ENCODE data around the gene SCFD2.
"Not testable (repeated sequence)": the region's sequence is repeated elsewhere in the genome, so short reads cannot be mapped to it uniquely, and the experiment has no call there.

The SCFD2 gene

DNA sequence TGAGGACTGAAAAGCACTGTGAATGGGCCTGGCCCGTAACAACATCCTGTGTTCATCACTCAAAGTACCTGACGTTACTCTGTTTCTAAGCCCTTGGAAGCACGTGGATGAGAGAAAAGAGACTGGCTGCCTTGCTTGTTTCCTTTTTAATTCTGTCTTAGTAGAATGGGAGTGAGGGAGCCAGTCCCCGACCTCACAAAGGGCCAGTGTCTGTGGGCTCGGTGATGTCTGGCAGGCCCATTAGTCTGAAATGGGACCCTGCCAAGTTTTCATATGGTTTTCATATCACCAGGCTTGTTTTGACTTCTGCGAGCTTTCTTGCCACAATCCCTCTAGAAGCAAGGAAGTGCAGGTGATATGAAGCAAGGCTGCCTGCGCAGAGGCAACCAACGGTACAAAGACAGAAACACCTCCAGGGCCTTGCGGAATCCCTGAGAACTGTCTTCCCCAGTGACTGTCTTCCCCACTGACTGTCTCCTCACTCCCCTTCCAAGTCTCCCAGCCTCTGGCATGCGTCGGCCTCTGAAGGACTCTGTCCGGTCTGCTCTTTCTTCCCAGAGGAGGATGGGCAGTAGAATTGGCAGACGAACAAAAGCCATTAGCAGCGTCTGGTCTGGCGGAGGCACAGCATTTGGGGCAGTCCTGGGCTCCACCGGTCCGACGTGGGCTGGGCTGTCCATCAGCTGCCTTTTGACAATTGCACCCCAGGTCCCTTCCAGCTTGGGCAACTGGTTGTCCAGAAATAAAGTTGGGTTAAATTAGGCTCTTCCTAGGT is 524.0 kb downstream of the SCFD2 start:
- no peak for DNase-seq

DNA sequence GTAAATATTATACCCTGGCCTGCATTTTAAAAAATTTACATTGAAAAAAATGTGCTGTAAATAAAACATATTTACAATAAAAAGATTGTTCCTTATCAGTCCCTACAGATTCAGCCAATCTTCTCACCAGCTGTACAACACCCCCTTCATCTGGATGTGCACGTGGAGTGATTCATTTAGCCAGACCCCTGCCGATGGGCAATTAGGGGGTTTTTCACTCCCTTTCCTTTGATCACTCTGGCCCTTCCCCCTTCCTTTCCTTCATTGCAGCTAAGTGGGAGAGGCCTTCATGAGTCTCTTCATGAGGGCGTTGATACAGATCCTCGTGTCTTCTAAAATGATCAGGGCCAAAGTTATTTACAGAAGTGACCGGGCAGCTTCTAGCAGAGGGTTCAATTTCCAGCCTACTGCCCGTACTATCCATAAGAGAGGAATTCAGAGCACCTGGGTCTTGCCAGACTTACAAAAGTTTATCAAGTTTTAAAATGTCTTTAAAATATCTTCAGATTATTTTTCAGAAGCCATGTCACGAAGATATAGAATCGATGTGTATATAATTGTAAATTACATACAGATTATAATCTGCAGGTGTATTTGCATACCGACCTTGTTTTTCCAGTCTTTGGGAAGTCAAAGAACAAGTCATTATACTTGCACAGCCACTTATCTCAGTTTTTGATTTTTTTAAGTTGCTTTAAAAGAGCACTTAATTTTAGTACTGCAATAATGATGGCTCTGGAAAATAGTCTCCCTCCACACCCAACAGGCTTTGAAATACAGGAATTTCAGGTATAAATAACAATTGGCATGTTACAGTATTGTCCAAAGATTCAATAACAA is 525.1 kb downstream of the SCFD2 start:
- no peak for DNase-seq

DNA sequence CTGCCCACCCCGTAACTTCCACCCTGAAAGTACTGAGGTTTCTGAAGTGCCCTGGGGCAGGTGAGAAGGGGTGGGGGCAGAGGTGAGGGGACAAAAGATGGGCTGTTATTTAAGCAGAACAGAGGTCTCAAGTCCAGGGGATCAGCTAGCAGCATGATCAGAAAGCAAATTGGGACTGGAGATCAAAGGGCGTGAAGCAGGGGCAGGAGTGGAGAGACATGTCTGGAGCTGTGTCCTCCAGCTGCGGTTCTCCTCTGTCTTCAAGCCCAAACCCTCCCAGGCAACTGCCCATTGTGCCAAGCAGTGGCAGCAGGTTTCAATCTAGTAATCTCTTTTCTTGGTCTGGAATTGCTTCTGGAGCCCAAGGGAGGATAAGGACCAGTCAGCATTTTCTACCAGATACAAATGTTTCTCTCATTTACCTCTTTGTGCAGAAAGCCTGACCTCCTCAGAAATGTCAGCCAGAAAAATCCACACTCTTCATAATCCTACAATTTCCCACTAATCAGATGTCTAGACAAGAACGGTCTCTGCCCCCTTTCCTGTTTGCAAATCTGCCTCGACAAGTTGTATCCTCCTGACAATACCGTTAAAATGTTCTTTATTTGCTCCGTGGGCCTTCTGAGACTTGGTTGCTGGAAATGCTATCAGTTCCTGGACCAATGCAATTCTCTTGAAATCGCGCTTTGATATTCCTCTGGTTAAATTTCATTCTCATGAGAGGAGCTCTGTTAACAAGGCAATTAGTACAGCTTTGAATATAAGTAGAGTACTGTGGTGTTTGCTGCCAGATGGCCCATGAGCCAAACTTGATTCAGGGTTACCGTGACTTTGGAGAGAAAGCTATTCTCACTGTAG is 526.9 kb downstream of the SCFD2 start:
- DNase-seq, result no peak

DNA sequence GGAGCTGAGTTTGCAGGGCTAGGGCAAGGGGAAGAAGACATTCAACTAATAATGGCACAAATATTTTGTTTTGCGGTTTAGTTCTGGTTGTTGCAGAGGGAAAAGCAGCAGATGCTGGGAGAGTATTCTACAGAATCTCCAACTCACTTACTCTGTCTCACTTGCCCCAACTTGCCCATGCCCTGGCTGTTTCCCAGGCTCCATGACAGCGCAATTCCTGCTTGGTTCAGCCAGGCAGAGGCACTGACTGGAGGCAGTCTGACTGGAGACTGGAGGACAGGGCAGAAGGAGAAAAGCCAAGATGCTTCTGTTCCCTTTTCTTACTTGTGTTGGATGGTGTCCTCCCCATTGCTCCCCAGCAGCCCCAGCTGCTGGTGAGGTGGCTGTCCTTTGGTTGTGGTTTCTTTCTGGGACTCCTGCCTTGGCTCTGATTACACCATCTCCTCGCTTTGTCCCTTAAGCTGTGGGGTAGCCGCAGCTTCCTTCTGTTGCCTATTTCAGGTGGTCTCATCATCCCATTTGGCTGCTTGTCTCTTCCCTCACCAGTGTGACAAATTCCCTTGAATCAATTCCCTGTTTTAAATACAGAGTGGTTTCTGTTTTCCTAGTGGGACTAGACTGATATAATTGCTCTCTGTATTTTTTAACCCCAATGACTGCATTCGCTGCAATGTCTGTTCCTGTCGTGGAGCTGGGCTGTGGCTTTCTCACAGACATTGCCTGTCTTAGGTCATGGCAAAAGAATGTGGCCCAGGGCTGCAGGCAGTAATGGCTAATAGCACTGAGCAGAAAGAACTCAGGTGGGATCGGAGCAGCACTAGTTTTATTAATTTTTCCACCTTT is 527.9 kb downstream of the SCFD2 start:
- peak; percentile 96 for DNase-seq

DNA sequence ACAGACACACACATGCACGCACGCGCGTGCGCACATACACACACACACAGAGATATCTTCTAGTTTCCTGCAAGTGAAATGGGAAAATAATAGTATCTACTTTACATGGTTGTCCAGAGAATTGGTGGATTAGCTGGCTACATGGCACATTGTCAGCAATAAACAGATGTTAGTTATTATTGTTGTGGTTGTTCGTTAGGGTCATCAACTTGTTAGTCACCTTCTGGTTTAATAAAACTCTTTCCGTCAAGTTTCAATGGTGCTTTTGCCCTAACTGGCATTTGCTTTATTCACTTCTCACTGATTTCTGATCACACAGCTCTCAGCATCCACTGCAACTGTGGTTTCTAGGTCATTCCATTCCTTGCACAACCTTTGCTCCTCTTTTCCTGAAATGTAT is 529.2 kb downstream of the SCFD2 start:
- no peak for DNase-seq

DNA sequence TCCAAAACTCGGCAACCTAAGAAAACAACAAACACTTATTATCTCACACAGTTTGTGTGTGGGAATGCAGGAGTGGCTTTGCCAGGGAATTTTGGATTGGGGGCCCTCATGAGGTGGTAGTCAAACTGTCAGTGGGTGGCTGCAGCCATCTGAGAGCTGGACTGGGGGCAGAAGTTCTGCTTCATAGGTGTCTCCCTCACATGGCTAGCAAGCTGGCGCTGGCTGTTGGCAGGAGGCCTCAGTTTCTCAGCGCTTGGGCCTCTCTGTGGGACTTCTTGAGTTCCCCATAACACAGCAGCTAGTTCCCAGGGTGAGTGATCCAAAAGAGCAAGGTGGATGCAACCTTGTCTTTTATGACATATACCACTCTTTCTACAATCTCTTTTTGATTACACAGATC is 529.7 kb downstream of the SCFD2 start:
- no peak for DNase-seq

DNA sequence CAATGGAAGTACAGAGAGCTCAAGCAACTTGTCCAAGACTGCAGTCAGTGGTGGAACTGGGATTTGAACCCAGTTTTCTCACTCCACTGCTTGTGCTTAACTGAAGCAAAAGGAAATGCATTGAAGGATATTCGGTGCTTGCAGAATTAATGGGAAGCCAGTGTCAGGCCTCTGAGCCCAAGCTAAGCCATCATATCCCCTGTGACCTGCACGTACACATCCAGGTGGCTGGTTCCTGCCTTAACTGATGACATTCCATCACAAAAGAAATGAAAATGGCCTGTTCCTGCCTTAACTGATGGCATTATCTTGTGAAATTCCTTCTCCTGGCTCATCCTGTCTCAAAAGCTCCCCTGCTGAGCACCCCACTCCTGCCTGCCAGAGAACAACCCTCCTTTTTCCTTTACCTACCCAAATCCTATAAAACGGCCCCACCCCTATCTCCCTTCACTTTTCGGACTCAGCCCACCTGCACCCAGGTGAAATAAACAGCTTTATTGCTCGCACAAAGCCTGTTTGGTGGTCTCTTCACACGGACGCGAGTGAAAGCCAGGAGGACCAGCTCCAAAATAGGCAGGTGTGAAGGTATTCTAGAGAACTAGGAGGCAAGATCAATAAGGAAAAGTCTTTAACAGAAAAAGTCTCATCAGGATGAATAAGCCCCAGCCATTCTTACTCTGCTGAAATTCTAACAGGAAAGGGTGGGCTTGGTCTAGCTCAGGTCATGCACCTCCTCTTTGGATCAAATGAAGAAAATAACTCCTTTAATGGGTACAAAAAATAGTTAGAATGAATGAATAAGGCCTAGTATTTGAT is 531.0 kb downstream of the SCFD2 start:
- DNase-seq, result not testable (repeated sequence)

DNA sequence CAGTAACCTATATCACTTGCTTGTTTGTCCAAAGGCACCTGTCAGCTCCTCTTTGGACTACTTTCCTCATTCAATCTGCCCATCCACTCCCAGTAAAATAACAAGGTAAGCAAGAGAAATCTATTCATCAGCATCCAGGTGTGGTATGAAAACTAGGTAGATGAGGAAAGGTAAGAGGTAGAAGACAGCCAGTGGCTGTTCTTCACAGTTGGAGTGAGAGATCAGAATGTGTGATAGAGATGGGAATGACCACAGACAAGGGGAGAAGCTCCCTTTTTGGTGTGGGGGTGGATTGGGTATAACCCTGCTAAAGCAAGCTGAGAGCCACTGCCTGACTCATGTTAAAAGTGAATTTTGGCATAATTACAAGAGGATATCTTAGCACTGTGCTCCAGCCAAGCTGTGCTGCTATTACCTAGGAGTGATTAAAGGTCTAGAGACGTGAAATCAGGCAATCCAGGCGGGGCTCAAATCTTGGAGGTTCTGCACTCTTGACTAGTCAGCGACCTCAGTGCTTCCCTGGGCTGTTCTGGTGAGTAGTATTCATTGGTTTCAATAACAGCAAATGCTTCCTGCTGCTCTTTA is 531.8 kb downstream of the SCFD2 start:
- no peak for DNase-seq

DNA sequence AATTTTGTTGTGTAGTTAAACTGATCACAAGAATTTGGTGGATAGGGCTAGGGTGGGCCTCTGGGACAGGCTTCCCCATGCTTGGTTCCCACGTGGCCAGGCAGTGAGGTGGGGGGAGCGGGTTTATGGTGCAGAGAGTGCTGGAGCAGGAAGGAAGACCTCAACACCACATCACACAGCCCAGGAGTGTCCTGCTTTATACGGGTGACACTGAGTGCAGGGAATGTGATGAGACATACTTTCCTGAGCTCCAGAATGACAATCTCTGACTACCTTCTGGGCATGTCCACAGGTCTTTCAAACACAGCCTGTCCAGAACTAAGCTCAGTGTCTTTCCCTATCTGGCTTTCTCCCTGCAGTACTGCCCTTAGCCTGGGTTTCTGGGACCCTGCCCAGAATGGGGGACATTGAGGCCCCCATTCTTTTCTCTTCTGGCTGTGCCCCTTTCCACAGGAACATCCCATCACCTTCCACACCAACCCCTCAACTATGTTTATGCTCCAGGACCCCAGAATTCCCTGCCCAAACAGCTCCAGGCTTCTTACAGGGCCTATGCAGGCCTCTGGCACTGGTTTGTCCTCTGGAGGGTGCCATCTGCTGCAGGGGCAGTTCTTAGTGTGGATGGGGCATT is 540.3 kb downstream of the SCFD2 start:
- no peak for DNase-seq

DNA sequence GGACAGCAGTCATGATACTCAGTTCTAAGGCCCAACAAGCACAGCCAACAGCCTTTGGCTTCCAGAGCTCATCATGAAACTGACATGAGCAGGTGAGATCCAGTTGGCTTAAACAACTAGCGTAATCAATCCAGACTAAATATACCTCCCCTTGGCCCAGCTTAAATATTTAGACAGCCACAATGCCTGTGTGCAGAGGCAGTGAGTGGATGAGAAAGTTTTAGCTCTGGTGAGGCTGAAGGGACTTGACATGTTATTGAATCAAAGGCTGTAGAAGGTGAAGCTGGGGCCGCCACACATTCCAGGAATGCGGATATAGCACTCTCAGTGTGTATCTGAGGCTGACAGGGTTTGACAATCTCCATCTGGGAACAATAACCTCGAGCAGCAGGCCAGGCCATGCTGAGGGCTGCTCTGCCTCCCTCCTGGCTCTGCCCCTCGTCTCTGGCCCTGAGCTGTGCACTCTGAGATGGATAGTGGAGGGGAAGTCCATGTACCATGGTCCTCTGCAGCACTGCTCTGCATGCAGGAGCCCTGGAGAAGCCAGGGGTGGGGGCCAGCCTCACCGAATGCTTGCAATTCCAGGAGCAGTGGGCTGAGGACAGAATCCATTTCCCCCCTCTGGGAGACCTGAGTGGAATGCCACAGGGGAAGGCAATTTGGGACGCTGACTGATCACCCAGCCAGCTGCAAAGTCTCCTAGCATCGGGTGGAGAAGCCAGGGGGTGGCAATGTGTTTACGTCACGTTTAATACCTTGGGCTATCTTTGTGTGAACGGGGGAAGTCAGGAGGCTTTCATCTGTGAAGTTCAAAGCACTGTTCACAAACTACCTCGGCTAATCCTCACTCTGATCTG is 541.0 kb downstream of the SCFD2 start:
- no peak for DNase-seq

DNA sequence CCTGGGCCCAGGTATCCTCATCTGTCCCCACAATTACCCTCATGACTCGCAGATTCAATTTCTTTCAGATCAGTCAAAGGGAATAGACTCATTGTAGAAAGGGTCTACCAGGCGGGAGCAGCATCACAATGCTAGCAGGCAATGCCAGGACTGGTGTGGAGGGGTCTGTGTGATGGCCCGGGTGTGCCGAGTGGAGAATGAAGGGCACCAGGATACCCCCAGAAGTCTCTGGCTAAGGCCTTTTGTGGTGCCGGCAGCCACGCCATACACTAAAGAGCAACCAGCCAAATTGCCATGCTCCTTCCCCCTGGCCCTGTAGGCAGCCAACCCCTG is 541.6 kb downstream of the SCFD2 start:
- no peak for DNase-seq

DNA sequence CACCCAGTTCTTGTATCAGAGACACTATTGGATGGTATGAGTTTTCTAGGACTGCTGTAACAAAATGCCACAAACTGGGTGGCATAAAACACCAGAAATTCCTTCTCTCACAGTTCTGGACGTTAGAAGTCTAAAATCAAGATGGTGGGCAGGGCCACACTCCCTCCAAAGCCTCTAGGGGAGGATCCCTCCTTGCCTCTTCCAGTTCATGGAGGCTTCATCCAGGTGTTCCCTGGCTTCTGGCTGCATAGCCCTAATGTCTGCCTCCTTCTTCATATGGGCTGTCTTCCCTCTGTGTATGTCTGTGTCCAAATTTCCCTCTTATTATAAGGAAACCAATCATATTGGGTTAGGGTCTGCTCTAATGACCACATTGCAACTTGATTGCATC is 542.2 kb downstream of the SCFD2 start:
- no peak for DNase-seq
